ENCODE data around the gene BAZ1B.
A peak's percentile ranks its signal among the peaks of the same experiment; 100 is the strongest.
"Not testable (repeated sequence)": the region's sequence is repeated elsewhere in the genome, so short reads cannot be mapped to it uniquely, and the experiment has no call there.

Gene BAZ1B

DNA sequence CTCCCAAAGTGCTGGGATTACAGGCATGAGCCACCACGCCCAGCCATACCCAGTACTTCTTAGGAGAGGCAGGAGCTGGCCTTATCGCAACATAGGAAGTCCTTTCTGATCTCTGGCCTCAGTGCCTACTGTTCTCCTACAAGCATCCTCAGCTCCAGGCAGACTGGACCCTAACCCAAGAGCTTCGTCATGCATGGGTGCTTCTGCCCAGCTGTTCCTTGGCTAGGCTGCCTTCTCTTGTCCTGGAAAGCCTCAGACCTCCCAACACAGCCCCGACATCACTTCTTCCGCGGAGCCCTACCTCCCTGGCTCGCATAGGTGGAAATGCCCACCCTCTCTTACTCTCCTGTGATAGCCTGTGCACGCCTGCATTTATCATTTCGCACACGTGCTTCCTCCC lies 19.6 kb upstream of the BAZ1B start:
- no peak for DNase-seq

DNA sequence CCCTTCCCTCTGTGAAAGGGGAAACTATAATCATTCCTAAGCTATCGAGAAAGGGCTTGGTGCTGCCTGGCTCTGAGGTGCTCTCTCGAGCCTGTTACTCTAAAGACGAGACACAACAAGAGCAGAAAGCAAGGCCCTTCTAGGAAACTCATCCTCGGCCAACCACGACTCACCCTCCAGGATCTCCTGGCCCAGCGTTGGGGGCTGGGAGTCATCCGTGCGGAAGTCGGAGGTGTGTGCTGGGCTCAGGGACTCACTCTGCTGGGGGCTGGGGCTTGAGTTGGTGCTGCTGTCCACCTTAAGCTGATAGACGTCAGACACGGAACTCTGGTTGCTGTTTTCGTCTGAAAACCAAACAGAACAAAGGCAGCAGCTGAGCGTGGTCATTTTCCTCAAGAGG lies 17.6 kb upstream of the BAZ1B start:
- DNase-seq, result no peak

DNA sequence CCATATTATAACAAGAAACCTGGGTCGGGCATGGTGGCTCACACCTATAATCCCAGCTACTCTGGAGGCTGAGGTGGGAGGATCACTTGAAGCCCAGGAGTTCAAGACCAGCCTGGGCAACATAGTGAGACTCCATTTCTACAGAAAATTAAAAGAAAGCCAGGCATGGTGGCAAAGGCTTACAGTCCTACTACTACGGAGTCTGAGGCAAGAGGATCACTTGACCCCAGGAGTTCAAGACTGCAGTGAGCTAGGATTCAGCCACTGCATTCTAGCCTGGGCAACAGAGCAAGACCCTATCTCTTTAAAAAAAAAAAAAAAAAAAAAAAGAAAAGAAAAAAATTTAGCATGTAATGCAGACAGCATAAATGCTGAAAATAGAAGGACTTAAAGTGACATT lies 16.4 kb upstream of the BAZ1B start:
- DNase-seq, result not testable (repeated sequence)

DNA sequence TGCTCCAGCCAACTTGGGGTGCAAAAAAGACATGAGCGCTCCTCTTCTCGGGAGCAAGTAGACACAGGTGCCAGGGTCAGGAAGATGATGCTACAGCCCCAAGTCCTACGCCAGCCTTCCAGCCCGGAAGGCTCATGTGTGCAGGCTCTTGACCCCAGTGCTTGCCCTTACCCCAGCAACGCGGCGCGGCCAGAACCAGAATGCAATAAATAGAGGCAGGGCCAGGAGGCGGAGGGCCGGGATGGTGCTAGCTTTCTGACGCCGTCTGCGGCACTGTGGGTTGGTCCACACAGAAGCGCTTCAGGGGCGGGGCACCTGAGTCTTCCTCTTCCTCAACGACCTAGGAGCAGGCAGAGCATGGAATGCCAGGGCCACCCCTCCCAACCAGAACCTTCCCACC lies 15.0 kb upstream of the BAZ1B start:
- DNase-seq, result no peak

DNA sequence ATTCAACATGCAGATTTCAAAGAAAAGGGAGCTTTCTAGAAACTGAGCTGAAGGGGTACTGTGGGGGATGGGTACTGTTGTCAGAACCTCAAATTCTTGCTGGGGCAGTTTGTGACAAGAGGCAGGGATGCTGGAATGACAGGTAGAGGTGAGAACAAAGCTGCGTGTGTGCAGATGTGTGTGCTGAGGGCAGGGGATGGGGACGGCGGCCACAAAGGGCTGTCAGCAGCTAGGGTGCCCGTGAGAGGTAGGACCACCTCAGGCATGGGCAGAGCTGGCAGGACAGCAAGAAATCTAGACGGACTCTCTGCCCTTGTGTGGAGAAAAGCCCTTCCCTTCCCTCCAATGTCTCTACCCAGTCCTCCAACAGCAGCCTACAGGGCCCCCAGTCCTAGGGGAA lies 14.4 kb upstream of the BAZ1B start:
- DNase-seq, result no peak

DNA sequence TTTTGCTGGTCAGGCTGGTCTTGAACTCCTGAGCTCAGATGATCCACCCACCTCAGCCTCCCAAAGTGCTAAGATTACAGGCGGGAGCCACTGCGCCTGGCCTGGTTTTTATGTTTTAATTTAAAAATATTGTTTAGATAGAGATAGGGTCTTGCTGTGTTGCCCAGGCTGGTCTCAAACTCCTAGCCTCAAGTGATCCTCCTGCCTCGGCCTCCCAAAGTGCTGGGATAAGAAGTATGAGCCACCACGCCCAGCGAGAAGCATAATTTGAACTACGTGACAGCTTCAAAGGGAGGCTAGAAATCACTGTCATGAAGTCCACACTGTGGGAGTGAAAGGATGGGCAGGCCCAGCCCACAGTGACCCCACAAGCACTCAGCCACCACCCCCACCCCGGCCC lies 13.8 kb upstream of the BAZ1B start:
- not testable (repeated sequence) for DNase-seq

DNA sequence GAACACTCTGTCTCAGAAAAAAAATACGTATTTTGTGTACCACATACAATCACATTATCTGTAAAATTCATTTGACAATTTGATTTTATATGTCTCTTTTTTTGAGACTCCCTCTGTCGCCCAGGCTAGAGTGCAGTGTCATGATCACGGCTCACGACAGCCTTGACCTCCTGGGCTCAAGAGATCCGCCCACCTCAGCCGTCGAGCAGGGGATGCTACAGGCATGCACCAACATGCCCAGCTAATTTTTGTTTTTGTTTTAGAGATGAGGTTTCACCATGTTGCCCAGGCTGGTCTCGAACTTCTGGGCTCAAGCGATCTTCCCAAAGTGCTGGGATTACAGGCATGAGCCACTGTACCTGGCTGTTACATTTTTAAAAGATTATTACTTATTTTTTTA lies 11.6 kb upstream of the BAZ1B start:
- no peak for DNase-seq

DNA sequence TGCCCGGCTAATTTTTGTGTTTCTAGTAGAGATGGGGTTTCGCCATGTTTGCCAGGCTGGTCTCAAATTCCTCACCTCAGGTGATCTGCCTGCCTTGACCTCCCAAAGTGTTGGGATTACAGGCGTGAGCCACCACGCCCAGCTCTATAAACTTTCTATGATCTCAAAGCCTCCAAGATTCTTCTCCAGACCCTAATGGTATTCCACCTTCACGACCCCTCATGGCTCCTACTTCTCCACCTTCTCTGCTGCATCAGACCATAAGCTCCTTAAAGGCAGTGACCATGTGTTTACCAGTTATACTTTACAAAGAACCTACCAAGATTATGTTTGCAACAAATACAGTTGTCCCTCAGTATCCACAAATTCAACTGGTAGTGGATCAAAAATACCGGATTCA lies 10.1 kb upstream of the BAZ1B start:
- no peak for DNase-seq

DNA sequence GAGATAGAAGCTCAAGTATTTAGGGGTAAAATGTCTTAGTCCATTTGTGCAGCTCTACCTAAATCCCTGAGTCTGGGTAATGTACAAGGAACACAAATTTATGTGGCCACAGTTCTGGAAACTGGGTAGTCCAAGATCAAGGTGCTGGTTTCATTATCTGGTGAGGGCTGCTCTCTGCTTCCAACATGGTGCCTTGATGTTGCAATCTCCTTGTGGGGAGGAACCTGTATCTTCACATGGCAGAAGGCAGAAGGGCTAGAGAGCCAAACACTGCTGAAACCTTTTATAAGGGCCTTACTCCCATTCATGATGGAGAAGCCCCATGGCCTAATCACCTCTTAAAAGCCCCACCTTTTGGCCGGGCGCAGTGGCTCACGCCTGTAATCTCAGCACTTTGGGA lies 8.7 kb upstream of the BAZ1B start:
- no peak for DNase-seq

DNA sequence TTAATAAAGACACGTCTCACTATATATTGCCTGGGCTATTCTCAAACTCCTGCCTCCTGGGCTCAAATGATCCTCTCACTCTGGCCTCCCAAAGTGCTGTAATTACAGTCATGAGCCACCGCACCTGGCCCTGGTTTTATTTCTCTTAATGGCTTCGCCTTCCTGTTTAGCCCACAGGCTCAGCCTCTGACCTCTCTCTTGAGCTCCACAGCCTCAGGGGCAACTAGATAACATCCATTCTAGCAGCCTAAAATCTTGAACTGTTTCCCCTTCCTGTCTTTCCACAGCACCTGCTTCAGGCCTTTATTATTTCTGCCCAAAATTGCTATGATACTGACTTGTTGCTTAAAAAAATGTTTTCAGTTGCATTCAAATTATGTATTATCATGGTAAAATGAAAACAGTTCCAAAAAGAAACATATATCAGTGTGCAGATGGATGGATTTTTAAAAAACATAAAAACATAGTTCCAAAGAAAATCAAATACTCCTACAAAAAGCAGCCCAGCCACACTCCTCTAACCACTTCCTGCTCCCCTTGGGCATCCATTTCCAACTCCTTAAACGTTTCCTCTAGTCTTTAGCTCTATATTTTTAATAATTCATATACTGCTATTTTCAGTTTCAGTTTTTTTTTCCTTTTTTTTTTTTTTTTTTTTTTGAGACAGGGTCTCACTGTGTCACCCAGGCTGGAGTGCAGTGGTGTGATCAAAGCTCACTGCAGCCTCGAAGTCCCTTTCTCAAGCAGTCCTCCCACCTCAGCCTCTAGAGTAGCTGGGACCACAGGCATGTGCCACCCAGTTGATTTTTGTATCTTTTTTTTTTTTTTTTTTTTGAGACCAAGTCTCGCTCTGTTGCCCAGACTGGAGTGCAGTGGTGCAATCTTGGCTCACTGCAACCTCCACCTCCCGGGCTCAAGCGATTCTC lies 5.1 kb upstream of the BAZ1B start:
- DNase-seq, result no peak

DNA sequence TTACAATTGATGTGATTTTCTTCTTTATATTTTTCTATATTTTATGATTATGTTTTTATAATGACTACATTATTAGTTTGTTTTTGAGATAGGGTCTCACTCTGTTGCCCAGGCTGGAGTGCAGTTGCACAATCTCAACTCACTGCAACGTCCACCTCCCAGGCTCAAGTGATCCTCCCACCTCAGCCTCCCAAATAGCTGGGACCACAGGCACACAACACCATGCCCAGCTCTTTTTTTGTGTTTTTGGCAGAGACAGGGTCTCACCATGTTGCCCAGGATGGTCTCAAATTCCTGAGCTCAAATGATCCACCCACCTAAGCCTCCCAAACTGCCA lies 4.0 kb upstream of the BAZ1B start:
- not testable (repeated sequence) for DNase-seq

DNA sequence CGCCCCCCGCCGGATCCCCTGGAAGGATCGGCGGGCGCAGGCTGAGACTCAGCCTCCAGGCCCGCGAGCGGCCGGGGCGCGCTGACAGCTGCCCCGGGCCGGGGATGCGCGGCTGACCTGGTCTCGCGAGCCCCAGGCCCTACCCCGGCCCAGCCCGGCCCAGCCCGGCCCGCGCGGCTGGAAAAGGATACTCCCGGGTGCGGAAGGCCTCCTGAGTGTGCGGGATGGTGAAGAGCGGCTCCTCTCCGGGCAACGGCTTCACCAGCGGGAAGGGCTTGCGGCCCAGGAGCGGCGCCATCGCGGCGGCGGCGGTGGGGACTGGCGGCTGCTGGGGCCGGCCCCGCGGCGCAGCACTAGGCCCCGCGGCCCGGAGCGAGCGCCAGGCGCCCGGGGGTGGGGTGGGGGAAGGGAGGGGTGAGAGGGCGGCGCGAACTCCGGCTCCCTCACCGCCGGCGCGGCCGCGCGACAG lies 423 bp downstream of the BAZ1B start:
- DNase-seq, result peak; percentile 61

DNA sequence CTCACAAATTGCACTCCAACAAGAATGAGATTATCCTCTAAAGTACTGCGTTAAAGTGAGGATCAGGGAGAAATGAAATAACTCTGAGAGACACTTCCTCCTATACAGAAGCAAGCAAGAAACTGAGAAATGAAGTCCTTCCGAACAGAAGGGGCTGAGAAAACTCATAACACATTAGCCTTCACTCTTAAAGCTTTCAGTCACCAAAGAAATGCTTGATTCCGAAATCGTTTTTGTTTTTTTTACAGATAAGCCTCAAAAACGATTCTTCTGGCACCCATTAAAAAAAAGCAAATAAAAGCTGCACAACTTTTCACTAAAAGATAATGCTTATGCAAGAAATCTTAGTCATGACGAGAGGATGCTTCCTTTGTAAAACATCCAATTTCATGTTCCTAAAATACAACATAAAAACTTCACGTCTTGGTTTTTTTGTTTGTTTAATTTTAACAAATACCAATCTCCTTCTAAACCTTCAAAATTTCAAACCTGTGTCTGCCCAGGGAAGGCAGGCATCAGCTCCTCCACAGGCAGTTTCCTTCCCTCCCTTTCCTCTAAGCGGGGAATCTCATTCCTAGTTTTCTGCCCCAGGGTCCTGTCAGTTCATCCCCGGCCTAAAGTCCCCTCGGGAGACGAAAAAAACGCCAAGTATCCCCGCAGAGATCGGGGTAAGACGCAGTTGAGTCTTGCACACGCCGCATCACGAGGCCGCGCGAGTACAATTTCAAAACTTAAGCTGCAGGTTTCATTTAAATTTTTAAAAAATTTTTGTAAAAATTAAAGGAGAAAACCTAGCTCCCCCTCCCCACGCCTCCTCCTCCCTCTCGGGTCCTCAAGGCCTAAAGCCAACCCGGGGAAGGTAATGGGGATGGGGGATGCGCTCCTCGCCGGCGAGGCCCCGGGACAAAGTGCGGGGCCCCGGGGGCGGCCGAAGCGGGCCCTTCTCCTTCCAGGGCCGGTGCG lies 1.1 kb downstream of the BAZ1B start:
- no peak for DNase-seq

DNA sequence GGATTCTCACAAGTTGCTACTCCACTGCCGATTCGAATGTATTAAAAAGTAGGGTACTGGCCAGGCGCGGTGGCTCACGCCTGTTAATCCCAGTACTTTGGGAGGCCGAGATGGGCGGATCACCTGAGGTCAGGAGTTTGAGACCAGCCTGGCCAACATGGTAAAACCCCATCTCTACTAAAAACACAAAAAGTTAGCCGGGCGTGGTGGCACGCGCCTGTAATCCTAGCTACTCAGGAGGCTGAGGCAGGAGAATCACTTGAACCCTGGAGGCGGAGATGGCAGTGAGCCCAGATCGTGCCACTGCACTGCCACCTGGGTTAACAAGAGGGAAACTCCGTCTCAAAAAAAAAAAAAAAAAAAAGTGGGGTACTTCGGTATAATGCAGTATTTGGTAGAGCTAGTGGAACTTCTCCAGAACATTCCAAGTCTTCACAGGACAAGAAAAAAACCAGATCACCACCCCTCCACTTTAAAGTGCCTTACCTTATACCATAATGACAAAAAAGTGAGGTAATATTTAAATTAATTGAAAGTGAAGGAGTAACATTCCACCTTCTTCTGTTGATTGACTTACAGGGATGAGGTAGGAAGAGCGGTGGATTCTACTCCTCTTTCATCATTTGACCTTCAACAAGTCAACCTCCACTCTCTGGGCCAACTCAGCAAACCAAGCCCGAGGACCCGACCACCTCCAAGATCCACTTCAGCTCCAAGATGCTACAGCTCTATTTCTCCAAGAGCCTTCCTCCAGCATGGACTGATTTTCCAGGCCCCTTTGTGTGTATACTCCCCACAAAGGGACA lies 2.0 kb downstream of the BAZ1B start:
- no peak for DNase-seq

DNA sequence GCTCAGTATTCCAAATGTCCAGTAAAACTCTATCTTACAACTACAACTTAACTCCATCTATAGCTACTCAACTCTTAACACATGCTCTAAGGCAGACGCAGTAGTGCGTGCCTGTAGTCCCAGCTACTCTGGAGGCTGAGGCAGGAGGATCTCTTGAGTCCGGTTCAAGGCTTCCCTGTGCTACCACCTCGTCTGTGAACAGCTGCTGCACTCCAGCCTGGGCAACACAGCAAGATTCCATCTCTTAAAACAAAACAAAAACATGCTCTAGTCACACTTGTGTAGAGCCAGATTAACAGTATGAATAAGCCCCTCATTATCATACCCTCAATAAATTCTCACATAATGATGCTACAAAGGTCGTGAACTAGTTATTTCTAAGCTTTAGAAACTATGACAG lies 3.6 kb downstream of the BAZ1B start:
- no peak for DNase-seq

DNA sequence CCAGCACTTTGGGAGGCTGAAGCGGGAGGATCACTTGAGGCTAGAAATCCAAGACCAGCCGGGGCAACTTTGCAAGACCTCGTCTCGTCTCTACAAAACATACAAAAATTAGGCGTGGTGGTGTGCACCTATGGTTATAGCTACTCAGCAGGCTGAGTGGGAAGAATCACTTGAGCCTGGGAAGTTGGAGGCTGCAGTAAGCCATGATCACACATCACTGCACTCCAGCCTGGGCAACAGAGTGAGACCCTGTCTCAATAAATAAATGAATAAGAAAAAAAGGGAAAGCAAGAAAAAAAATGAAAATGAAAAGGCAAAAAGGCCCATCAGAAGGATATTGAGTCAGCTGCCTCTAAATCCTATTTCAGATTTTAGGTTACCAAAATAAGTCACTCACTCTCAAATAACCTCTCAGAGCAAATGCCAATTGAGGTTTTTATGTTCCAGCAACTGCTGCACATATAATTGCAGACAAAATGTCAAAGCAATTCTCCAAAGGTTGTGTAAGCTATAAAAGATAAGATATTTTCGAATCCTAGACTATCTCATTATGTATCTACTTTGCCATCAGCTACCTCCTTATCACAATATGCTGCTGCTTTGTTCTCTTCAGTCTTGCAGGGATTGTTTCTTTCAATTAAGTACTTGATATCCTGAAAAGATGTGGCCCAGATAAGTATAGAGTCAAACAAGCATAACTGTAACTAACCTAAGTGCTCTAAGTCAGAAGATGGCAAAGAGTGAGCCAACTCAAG lies 4.7 kb downstream of the BAZ1B start:
- no peak for DNase-seq

DNA sequence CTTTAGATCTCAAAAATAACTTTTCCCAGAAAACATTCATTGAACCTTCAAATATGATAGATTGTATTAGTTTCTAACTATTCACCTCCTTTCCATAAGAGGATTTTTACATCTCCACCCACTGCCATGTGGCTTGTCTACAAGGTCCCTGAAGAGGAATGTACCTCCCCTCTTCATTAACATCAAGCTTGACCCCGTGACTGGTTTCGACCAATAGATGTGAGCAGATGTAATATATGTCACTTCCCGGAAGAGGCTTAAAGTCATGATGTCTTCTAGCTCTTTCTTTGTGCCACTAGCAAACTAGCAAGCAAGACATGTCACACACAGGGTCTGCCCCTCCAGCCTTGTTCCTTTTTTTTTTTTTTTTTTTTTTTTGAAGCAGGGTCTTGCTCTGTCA lies 6.9 kb downstream of the BAZ1B start:
- DNase-seq, result no peak

DNA sequence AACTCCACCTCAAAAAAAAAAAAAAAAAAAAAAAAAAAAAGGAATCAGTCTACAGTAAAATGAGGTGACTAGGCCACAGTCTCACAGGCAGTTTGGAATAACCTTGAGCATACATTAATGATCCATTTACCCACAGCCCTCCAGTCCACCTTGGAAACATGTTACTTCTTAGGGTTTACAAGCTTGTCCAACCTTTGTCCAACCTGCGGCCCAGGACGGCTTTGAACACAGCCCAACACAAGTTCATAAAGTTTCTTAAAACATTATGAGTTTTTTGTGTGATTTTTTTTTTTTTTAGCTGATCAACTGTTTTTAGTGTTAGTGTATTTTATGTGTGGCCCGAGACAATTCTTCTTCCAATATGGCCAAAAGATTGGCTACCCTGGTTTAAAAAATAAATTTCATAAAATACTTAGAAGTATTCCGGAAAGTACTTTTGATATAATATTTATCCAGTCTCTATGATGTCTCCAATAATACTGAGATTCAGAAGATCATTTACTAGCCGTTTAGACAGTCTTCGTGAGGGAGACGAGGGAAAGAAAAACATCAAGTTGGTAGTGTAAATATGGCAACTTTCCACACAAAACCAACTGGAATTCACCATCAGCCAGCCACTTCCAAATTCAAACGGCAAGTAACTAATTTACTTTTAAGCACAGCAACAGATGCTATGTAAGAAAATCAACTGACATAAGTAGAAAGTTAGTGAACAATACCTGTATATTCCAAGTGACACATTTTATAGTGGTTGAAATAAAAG lies 9.9 kb downstream of the BAZ1B start:
- no peak for DNase-seq

DNA sequence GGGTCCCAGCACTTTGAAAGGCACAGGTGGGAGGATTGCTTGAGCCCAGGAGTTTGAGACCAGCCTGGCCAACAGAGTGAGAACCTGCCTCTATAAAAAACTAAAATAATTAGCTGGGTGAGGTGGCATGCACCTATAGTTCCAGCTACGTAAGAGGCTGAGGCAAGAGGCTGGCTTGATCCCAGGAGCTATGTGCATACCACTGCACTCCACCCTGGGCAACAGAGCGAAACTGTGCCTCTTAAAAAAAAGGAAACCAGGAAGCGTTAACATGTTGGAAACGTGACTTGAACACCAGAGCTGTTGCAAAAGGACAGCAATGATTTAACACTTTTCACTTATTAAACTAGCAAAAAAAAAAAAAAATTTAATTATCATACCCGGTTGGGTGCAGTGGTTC lies 12.6 kb downstream of the BAZ1B start:
- DNase-seq, result no peak

DNA sequence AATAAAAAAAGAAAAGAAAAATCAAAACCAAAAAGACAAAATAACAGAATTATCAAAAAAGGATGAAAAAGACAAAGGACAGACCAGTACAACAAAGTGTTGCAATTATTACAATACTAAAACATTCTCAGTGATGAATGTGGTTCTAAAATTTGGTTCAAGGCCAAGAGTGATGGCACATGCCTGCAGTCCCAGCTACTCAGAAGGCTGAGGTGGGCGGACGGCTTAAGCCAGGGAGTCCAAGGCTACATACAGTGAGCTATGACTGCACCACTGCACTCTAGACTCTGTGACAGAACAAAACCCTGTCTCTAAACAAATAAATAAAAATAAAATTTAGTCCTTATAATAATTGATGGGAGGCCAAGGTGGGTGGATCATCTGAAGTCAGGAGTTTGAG lies 14.5 kb downstream of the BAZ1B start:
- DNase-seq, result no peak

DNA sequence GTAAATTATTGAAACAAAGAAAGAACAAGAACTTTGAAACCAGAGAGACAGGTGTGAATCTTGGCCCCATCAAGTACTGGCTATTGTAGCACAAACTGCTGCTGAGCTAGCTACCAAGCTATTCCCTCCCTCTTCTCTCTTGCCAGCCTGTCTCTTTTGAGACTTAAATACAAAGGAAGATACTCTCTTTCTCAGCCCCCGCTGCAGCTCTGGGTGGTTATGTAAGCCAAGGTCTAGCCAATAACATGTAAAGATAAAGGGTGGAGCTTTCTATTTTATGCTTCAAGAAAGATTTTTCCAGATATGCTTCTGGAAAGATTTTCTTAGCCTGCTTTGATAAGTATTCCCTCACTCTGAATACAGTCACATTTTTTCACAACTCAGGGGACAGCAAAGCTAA lies 17.2 kb downstream of the BAZ1B start:
- DNase-seq, result no peak

DNA sequence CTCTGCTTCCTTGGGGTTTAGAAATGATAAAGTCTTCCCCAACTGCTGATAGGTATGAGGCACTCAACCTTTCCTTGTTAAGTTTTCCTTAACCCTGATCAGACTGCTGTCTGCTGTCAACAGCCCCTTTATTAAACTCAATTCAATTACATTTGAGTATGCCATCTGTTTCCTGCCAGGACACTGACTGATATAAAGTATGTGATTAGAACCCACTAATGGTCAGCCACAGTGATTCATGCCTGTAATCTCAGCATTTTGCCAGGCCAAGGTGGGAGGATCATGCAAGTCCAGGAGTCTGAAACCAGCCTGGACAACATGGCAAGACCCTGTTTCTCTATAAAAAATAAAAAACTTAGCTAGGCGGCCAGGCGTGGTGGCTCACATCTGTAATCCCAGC lies 18.1 kb downstream of the BAZ1B start:
- no peak for DNase-seq
